ENCODE results near the gene GNLY.
"Not testable (repeated sequence)": the region's sequence is repeated elsewhere in the genome, so short reads cannot be mapped to it uniquely, and the experiment has no call there.

GNLY gene

GRCh38 chr2:85670416-85670815 lies 23.7 kb upstream of the GNLY start:
- H3K4me1 Mint-ChIP-seq; H3K4me3 Mint-ChIP-seq; H3K27me3 Mint-ChIP-seq; H3K36me3 Mint-ChIP-seq (ENCODE audit: low read depth); ATAC-seq; H3K27ac Mint-ChIP-seq; DNase-seq; H3K9me3 Mint-ChIP-seq: not testable (repeated sequence)

DNA sequence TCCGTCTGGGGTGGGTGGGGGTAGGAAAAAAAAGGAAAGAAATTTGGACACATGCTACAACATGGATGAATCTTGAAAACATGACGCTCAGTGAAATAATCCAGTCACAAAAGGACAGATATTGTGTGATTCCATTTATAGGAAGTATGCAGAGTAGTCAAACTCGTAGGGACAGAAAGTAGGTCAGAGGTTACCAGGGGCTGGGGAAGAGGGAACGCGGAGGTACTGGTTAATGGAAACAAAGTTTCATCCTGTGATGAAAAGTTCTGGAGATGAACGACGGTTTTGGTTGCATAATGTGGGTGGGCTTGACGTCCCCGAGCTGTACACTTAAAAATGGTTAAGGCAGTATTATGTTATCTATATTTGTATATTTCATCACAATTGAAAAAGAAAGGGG lies 21.7 kb upstream of the GNLY start:
- H3K27me3 Mint-ChIP-seq = no peaks in the 10 kb centered on the region
- H3K27ac Mint-ChIP-seq = no peak overlapping the region
- no peak overlapping the region for H3K4me3 Mint-ChIP-seq
- ATAC-seq (no peak), DNase-seq (no peak)
- no peaks in the 10 kb centered on the region for H3K9me3 Mint-ChIP-seq
- H3K4me1 Mint-ChIP-seq = no peaks in the 10 kb centered on the region
- H3K36me3 Mint-ChIP-seq (ENCODE audit: low read depth) = no peaks in the 10 kb centered on the region

- H3K27ac Mint-ChIP-seq = no peak overlapping the region
- H3K27me3 Mint-ChIP-seq = no peaks in the 10 kb centered on the region
- H3K4me1 Mint-ChIP-seq = no peaks in the 10 kb centered on the region
Observed at GRCh38 chr2:85673716-85674375, 20.3 kb upstream of the GNLY start.

GRCh38 chr2:85674417-85674816 lies 19.7 kb upstream of the GNLY start:
- H3K36me3 Mint-ChIP-seq (ENCODE audit: low read depth) = no peaks in the 10 kb centered on the region
- H3K27me3 Mint-ChIP-seq = no peaks in the 10 kb centered on the region
- no peaks in the 10 kb centered on the region for H3K9me3 Mint-ChIP-seq
- no peak overlapping the region for H3K4me3 Mint-ChIP-seq
- no peaks in the 10 kb centered on the region for H3K4me1 Mint-ChIP-seq
- H3K27ac Mint-ChIP-seq = no peak overlapping the region
- ATAC-seq (no peak), DNase-seq (no peak)

More at GRCh38 chr2:85673716-85674375, 20.3 kb upstream of the GNLY start:
- Mint-ChIP-seq H3K36me3 (ENCODE audit: low read depth) (no peaks in the 10 kb centered on the region), H3K9me3 (no peaks in the 10 kb centered on the region), H3K4me3 (no peak overlapping the region)
- DNase-seq (no peak), ATAC-seq (no peak)

DNA sequence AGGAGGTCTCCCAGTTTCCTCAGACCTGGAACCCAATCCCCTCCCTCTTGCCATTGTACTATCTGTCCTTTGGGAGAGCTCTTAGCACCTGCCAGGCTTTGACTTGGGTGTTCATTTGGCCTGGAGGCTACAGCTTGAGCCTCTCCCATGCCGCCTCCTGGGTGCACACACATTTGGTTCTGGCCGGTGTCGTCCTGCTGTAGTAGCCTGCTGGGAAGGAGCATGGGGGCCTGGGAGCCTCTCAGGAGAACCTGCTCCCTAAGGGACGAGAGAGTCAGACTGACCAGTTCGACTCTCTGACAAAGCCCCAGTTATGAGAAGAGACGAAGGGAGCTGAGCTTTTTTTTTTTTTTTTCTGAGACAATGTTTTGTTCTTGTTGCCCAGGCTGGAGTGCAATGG lies 18.7 kb upstream of the GNLY start:
- H3K36me3 Mint-ChIP-seq (ENCODE audit: low read depth) = no peaks in the 10 kb centered on the region

GRCh38 chr2:85675866-85676548 lies 18.2 kb upstream of the GNLY start:
- no peaks in the 10 kb centered on the region for H3K9me3 Mint-ChIP-seq
- ATAC-seq (no peak), DNase-seq (no peak)
- H3K27ac Mint-ChIP-seq = no peak overlapping the region
- H3K4me3 Mint-ChIP-seq = no peak overlapping the region
- peaks cover 5% of the 10 kb centered on the region for H3K4me1 Mint-ChIP-seq
- H3K27me3 Mint-ChIP-seq = peaks cover 4% of the 10 kb centered on the region
- no peaks in the 10 kb centered on the region for H3K36me3 Mint-ChIP-seq (ENCODE audit: low read depth)

More for the DNA sequence above, 18.7 kb upstream of the GNLY start:
- no peak overlapping the region for H3K4me3 Mint-ChIP-seq
- no peak for ATAC-seq
- no peak for DNase-seq
- H3K27ac Mint-ChIP-seq = no peak overlapping the region
- peaks cover 4% of the 10 kb centered on the region for H3K27me3 Mint-ChIP-seq
- H3K9me3 Mint-ChIP-seq = no peaks in the 10 kb centered on the region
- H3K4me1 Mint-ChIP-seq = peaks cover 2% of the 10 kb centered on the region

- Mint-ChIP-seq H3K4me1 (peaks cover 10% of the 10 kb centered on the region), H3K36me3 (ENCODE audit: low read depth) (no peaks in the 10 kb centered on the region), H3K9me3 (no peaks in the 10 kb centered on the region), H3K4me3 (no peak overlapping the region), H3K27ac (no peak overlapping the region), H3K27me3 (peaks cover 4% of the 10 kb centered on the region)
- DNase-seq (no peak), ATAC-seq (no peak)
Observed at GRCh38 chr2:85678377-85678776, 15.8 kb upstream of the GNLY start.

- ATAC-seq (peak; percentile 89), DNase-seq (peak; percentile 83)
- no peaks in the 10 kb centered on the region for H3K9me3 Mint-ChIP-seq
- H3K4me3 Mint-ChIP-seq = no peak overlapping the region
- peaks cover 10% of the 10 kb centered on the region for H3K4me1 Mint-ChIP-seq
- H3K27me3 Mint-ChIP-seq = peaks cover 4% of the 10 kb centered on the region
- no peak overlapping the region for H3K27ac Mint-ChIP-seq
- no peaks in the 10 kb centered on the region for H3K36me3 Mint-ChIP-seq (ENCODE audit: low read depth)
Observed at GRCh38 chr2:85678794-85679672, 15.1 kb upstream of the GNLY start.

- Mint-ChIP-seq H3K27ac (peak overlapping the region; percentile 21), H3K36me3 (ENCODE audit: low read depth) (no peaks in the 10 kb centered on the region), H3K4me3 (no peak overlapping the region), H3K27me3 (peaks cover 4% of the 10 kb centered on the region), H3K9me3 (no peaks in the 10 kb centered on the region), H3K4me1 (peaks cover 10% of the 10 kb centered on the region)
- DNase-seq (no peak), ATAC-seq (no peak)
Observed at GRCh38 chr2:85680707-85681371, 13.3 kb upstream of the GNLY start.

DNA sequence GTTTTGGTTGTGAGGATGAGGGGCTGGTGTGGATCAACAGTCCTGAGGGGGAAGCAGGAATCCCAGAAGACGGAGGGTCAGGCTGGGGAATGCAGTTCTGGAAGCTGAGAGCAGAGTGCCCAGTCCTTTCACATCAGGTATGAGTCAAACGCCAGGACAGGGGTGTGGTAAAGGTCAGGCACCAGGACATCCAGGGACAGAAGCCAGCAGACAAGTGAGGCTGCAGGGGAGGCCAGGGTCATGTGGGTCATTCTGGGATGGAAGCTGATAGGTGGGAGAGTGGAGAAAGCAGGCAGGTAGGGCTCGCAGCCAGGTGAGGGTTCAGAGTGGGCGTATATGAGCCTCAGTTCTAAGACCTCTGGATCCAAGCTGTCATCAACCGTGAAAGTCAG lies 12.8 kb upstream of the GNLY start:
- Mint-ChIP-seq H3K27ac (peak overlapping the region; percentile 21), H3K36me3 (ENCODE audit: low read depth) (no peaks in the 10 kb centered on the region), H3K4me1 (peaks cover 10% of the 10 kb centered on the region), H3K9me3 (no peaks in the 10 kb centered on the region), H3K27me3 (peaks cover 4% of the 10 kb centered on the region), H3K4me3 (no peak overlapping the region)
- no peak for DNase-seq
- no peak for ATAC-seq

GRCh38 chr2:85681776-85682175 lies 12.4 kb upstream of the GNLY start:
- Mint-ChIP-seq H3K4me3 (no peak overlapping the region), H3K36me3 (ENCODE audit: low read depth) (no peaks in the 10 kb centered on the region)

DNA sequence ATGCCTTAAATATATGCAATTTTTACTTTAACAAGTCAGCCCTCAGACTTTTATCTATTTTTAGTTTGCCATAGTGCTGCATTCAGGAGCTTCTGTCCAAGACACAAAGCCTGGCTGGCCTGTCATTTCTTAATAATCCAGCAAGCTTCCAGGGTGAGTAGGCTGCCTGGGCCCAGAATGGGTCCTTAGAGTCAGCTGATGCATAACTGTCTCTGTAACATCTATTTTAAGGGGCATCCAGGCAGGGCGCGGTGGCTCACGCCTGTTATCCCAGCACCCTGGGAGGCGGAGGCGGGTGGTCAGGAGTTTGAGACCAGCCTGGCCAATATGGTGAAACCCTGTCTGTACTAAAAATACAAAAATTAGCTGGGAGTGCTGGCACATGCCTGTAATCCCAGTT lies 11.8 kb upstream of the GNLY start:
- no peaks in the 10 kb centered on the region for H3K36me3 Mint-ChIP-seq (ENCODE audit: low read depth)
- DNase-seq = no peak
- no peak overlapping the region for H3K27ac Mint-ChIP-seq
- H3K4me1 Mint-ChIP-seq = peaks cover 10% of the 10 kb centered on the region
- H3K4me3 Mint-ChIP-seq = no peak overlapping the region
- no peak for ATAC-seq
- peaks cover 4% of the 10 kb centered on the region for H3K27me3 Mint-ChIP-seq
- no peaks in the 10 kb centered on the region for H3K9me3 Mint-ChIP-seq

More at GRCh38 chr2:85681776-85682175, 12.4 kb upstream of the GNLY start:
- ATAC-seq (no peak), DNase-seq (no peak)
- Mint-ChIP-seq H3K27ac (no peak overlapping the region), H3K9me3 (no peaks in the 10 kb centered on the region), H3K4me1 (peaks cover 10% of the 10 kb centered on the region), H3K27me3 (peaks cover 4% of the 10 kb centered on the region)

DNA sequence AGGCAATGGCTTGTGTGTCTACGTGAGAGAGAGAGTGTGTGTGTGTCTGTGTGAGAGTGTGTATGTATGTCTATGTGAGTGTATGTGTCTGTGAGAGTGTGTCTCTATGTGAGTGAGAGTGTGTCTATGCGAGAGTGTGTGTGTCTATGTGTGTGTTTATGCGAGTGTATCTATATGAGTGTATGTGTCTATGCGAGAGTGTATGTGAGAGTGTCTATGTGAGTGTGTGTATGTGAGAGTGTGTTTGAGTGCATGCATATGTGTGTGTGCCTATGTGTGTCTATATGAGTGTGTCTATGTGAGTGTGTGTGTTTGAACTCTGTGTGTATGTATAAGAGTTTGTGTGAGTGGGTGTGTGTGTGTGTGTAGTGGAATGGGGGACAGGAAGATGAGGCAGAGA lies 9.8 kb upstream of the GNLY start:
- H3K27me3 Mint-ChIP-seq = peaks cover 4% of the 10 kb centered on the region
- H3K36me3 Mint-ChIP-seq (ENCODE audit: low read depth) = no peaks in the 10 kb centered on the region
- no peak for DNase-seq
- no peak for ATAC-seq
- H3K4me3 Mint-ChIP-seq = no peak overlapping the region
- H3K27ac Mint-ChIP-seq = no peak overlapping the region
- no peaks in the 10 kb centered on the region for H3K9me3 Mint-ChIP-seq
- H3K4me1 Mint-ChIP-seq = peaks cover 10% of the 10 kb centered on the region

DNA sequence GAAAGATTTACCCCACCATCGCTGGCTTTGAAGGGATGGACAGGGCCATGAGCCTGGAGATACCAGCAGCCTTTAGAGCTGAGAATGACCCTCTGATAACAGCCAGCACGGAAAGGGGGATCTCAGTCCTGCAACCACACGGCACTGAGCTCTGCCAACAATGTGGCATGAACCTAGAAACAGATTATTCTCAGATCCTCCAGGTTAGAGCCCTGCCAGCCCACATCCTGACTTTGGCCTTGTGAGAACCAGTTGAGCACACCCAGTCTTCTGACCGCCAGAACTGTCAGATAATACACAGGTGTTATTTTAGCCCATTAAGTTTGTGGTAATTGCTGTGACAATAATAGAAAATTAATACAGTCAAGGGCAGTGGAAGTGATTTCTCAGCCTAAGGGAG lies 9.4 kb upstream of the GNLY start:
- Mint-ChIP-seq H3K4me3 (no peak overlapping the region), H3K9me3 (no peaks in the 10 kb centered on the region), H3K27me3 (peaks cover 4% of the 10 kb centered on the region), H3K27ac (no peak overlapping the region), H3K36me3 (ENCODE audit: low read depth) (no peaks in the 10 kb centered on the region), H3K4me1 (peaks cover 10% of the 10 kb centered on the region)
- ATAC-seq (no peak), DNase-seq (no peak)
